A673 (cell line): ENCODE results near the gene MLC1. TPM values are rescaled to one million over a fixed set of nuclear protein-coding genes. Genes with fewer than 3 reads are reported as not detected.

Source experiments
- BruUV-seq: library from RNA; stranded (reverse); fragments of 400-500 nt; replicated peaks from 2 replicates; lab custom pipeline; 2021; lab: Mats Ljungman, UMichigan
- CTCF ChIA-PET: fragments of 300-600 bp; sonication (Branson Sonifier 250); formaldehyde crosslinking; loops from one replicate; lab custom pipeline; 2022; ENCODE audit warnings: antibody characterized with exemption; lab: Charles Lee
- POLR2A ChIA-PET: fragments of 300-600 bp; sonication (Branson Sonifier 250); formaldehyde crosslinking; loops from one replicate; lab custom pipeline; 2022; ENCODE audit warnings: antibody characterized with exemption; ENCODE audit not compliant: low non-redundant PET; lab: Charles Lee
- DNase-seq: peaks from one replicate; pipeline ENCODE4 v3.0.0-alpha.2; 2015; ENCODE audit warnings: low spot score
- H3K27ac ChIP-seq: fragments of 200-600 bp; sonication (generic); 2 replicates; pipeline ENCODE4 v1.5.1; 2016; ENCODE audit warnings: mixed run types, low read depth, mild to moderate bottlenecking, mixed read lengths, antibody characterized with exemption, low read length; ENCODE audit not compliant: poor library complexity, severe bottlenecking
- H3K27me3 ChIP-seq: fragments of 200-600 bp; sonication (generic); replicated peaks from 2 replicates; pipeline ENCODE4 v1.6.1; 2017; ENCODE audit warnings: mixed run types, low read depth, mild to moderate bottlenecking, mixed read lengths, antibody characterized with exemption, low read length; ENCODE audit not compliant: insufficient read depth, poor library complexity
- H3K36me3 ChIP-seq: fragments of 200-600 bp; sonication (generic); 2 replicates; pipeline ENCODE4 v1.6.1; 2016; ENCODE audit warnings: mixed run types, mild to moderate bottlenecking, mixed read lengths, antibody characterized with exemption, low read length; ENCODE audit not compliant: insufficient read depth, poor library complexity, severe bottlenecking
- H3K4me1 ChIP-seq: fragments of 200-600 bp; sonication (generic); 2 replicates; pipeline ENCODE4 v1.6.1; 2017; ENCODE audit warnings: mixed run types, mild to moderate bottlenecking, mixed read lengths, antibody characterized with exemption, low read length; ENCODE audit not compliant: insufficient read depth, poor library complexity, severe bottlenecking
- H3K4me3 ChIP-seq: fragments of 200-600 bp; sonication (generic); 2 replicates; pipeline ENCODE4 v1.5.1; 2016; ENCODE audit warnings: low read depth, mixed run types, mild to moderate bottlenecking, mixed read lengths, low read length; ENCODE audit not compliant: poor library complexity, severe bottlenecking
- H3K9me3 ChIP-seq: fragments of 200-600 bp; sonication (generic); 2 replicates; pipeline ENCODE4 v1.6.1; 2016; ENCODE audit warnings: mixed run types, low read depth, mild to moderate bottlenecking, mixed read lengths, antibody characterized with exemption, low read length; ENCODE audit not compliant: poor library complexity, severe bottlenecking
- EZH2 ChIP-seq: fragments of 200-600 bp; sonication (generic); IDR thresholded peaks from 2 replicates; pipeline ENCODE4 v1.6.1; 2017; ENCODE audit warnings: borderline replicate concordance, low read depth, mild to moderate bottlenecking, mixed read lengths, antibody characterized with exemption, low read length; ENCODE audit not compliant: poor library complexity, severe bottlenecking
- intact Hi-C: fragments of 100-400 bp; cut with micrococcal nuclease; formaldehyde crosslinking; loops from one replicate; pipeline ENCODE4 v1.10.0; 2022; ENCODE audit not compliant: unreplicated experiment
- total RNA-seq: library from RNA; stranded (reverse); gene quantifications from 2 replicates; pipeline ENCODE4 v1.2.3, GENCODE V29; 2021
- TF ChIP-seq, protein P1 (sequence below): fragments of 300-800, 200-600 bp; sonication (generic); conservative IDR thresholded peaks from 2 replicates; pipeline ENCODE4 v1.5.1; 2017; ENCODE audit warnings: low read depth, mild to moderate bottlenecking, antibody characterized with exemption, low read length, moderate library complexity, mixed read lengths

The MLC1 gene
- total RNA-seq, 1 experiment from 2014 or later = 0.75 TPM

DNA sequence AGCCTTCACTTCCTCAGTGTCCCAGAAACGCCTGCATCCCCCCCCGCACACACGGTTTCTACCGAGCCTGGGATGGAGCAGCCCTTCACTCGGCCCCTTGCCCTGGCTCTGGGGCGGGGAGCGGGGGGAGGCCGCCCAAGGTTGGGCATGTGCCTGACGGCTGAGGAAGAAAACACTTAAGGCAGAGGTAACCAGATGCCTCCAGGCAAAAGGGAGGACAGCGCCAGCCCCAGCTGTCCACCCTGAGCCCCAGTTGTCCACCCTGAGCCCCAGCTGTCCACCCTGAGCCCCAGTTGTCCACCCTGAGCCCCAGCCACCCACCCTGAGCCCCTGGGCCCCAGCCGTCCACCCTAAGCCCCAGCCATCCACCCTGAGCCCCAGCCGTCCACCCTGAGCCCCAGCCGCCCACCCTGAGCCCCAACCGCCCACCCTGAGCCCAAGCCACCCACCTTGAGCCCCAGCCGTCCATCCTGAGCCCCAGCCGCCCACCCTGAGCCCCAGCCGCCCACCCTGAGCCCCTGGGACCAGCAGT is 23.3 kb downstream of the MLC1 start:
- Histone ChIP-seq H3K4me1 (peaks cover 11% of the 10 kb centered on the region), H3K9me3 (no peaks in the 10 kb centered on the region), H3K27ac (no peak overlapping the region), H3K27me3 (peaks cover 20% of the 10 kb centered on the region), H3K36me3 (no peaks in the 10 kb centered on the region), H3K4me3 (no peak overlapping the region)
- no TSS peak for BruUV-seq
- no peak for DNase-seq
- intact Hi-C loops = no loop called here
- POLR2A ChIA-PET = no interaction called here
- CTCF ChIA-PET = no interaction called here
- TF ChIP-seq, protein P1, sequence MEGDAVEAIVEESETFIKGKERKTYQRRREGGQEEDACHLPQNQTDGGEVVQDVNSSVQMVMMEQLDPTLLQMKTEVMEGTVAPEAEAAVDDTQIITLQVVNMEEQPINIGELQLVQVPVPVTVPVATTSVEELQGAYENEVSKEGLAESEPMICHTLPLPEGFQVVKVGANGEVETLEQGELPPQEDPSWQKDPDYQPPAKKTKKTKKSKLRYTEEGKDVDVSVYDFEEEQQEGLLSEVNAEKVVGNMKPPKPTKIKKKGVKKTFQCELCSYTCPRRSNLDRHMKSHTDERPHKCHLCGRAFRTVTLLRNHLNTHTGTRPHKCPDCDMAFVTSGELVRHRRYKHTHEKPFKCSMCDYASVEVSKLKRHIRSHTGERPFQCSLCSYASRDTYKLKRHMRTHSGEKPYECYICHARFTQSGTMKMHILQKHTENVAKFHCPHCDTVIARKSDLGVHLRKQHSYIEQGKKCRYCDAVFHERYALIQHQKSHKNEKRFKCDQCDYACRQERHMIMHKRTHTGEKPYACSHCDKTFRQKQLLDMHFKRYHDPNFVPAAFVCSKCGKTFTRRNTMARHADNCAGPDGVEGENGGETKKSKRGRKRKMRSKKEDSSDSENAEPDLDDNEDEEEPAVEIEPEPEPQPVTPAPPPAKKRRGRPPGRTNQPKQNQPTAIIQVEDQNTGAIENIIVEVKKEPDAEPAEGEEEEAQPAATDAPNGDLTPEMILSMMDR = no peak
- TF ChIP-seq EZH2 = no peak

DNA sequence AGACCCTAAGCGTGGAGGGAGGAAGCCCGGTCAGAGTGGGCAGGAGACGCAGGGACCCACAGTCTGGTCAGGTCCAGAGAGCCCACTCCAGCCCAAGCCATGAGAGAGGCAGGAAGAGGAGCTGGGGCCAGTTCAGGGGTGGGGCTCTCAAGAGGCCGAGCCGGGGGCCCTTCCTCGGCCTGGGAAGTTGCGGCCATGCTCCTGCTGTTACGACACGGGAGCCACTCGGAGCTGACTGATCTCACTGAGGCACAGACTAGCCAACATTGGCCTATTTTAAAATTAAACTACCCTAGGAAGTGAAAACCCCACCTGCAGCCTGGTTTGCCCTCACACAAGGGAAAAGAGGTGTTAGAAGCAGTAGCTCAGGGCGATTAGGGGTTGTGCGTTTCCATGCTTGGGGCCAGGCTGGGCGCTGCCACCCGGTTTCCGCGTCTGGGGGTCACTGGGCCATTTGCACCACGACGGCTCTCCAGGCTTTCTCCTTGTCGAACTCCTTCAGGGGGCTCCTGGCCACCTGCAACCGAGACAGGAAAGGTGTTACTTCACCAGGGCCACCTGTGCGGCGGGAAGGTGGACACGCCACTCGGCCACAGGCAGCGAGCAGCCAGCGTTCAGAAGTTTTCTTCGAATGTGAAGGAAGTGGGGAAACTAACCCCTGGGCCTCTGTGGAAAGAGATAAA is 23.9 kb downstream of the MLC1 start:
- intact Hi-C loops = no loop called here
- CTCF ChIA-PET = no interaction called here
- Histone ChIP-seq H3K4me1 (peaks cover 11% of the 10 kb centered on the region), H3K36me3 (no peaks in the 10 kb centered on the region), H3K27ac (no peak overlapping the region), H3K27me3 (peaks cover 20% of the 10 kb centered on the region), H3K9me3 (no peaks in the 10 kb centered on the region), H3K4me3 (no peak overlapping the region)
- POLR2A ChIA-PET = no interaction called here
- TF ChIP-seq, protein P1 = no peak
- no peak for TF ChIP-seq EZH2
- DNase-seq = no peak
- BruUV-seq = no TSS peak

DNA sequence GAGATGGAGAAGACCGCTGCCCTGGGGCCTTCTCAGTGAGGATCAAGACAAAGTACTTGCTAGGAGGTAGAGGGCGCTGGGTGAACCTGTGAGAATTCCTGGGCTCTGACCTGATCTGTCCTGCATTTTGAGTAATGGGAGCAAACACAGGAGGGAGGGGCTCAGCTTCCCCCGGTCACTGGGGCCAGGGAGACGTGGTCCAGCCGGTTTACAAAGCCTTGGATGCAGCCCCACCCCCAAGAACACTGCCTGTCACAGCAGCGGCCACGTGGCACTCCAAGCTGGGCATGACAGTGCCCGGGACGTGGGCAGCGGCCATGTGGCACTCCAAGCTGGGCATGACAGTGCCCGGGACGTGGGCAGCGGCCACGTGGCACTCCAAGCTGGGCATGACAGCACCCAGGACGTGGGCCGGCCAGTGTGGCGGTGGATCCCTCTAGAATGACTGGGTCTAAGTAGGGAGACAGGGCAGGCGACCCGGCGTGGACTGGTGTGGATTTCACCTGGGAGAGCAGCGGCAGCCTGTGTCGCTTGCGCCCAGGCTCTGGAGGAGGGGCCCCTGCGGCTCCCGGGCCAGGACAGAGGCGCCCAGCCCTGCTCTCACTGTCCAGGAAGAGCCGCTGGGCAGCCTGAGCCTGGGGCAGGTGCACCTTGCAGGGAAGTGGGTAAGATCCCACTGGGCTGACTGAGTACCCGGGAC is 24.6 kb downstream of the MLC1 start:
- CTCF ChIA-PET = no interaction called here

More for the DNA sequence above, 24.6 kb downstream of the MLC1 start:
- H3K4me3 ChIP-seq = no peak overlapping the region
- intact Hi-C loops = no loop called here
- BruUV-seq = no TSS peak
- no peaks in the 10 kb centered on the region for H3K9me3 ChIP-seq
- DNase-seq = no peak
- H3K4me1 ChIP-seq = peaks cover 11% of the 10 kb centered on the region
- no peak overlapping the region for H3K27ac ChIP-seq
- TF ChIP-seq, protein P1 = no peak
- no peak for TF ChIP-seq EZH2
- H3K27me3 ChIP-seq = peaks cover 20% of the 10 kb centered on the region
- no peaks in the 10 kb centered on the region for H3K36me3 ChIP-seq
- POLR2A ChIA-PET = no interaction called here
